GM19193 (cell line): ENCODE results near the gene NUP153.

Source experiments
- POLR2A ChIP-seq: IDR thresholded peaks from 4 replicates; pipeline ENCODE4 v1.6.1; 2011; ENCODE audit not compliant: insufficient read depth, insufficient read length; ENCODE audit errors: extremely low read depth

Gene NUP153

DNA sequence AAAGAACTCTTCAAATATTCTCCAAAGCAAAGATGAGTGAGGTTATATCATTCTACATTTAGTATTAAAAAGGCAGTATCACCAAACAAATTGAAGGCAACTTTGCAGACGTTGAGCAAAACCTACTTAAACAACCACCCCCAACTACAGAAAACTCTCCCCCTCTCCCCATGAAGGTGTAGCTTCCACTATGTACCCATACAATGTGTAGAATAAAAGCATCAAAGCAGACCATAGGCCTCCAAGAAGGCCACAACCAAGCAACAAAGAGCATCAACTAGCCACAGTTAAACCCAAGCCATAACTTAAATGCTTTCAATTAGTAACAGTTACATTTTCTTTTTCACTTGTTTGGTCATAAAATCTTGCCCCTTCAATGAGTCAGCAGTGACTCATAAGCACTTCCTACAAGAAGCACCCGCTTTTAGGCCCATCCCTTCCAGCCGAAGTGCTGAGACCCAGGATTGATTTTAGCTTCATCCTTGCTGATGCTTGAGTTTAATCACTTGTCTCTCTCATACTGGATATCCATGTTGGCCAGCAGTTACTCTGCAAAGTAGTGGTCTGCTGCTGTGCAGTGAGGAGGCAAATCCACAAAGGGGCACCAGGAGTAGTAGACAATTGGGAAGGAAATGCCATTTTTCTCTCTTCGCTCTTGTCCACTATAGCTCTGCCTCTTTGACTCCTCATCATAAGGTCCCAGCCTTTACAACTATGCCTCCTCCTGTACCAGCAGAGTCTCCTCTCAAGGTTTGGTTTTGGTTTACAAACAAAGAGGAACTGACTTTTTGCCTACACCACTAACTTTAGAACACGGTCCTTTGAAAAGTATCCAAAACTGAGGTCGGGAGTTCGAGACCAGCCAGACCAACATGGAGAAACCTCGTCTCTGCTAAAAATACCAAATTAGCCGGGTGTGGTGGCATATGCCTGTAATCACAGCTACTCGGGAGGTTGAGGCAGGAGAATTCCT, 8.4 kb upstream of the NUP153 start:
- no peak for TF ChIP-seq POLR2A

DNA sequence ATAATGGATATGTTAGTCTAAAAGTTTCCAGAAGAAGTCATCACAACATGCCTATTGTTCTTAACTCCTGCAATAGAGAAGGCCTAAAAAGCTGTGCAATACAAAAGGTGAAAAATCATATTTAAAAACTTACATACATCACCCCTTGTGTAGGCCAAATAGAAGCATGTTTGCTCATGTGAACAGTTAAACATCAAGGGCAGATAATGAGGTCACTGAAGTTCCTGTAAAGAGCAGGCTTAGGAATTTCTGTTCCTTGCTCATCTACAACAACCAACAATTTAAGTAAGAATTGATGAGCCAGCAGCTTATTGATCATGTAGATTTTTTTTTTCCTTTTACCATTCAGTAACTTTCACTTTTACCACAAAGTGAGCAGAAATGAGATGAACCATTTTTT, 7.5 kb upstream of the NUP153 start:
- TF ChIP-seq POLR2A, result no peak

GRCh38 chr6:17712576-17712975, 5.9 kb upstream of the NUP153 start:
- TF ChIP-seq POLR2A, result no peak

DNA sequence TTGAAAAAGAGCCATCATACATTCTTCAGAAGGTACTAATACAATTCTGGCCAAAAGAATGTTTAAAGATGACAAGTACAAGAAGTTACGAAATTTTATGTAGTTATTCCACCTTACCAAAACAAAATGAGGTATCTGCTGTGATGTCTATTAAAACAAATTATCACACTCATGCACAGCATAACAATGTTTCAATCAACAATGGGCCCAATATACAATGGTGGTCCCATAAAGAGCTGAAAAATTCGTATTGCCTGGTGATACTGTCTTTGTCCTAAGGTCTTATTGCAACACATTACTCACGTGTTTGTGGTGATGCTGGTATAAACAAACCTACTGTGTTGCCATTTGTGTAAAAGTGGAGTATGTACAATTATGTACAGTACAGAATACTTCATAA, 3.6 kb upstream of the NUP153 start:
- no peak for TF ChIP-seq POLR2A

DNA sequence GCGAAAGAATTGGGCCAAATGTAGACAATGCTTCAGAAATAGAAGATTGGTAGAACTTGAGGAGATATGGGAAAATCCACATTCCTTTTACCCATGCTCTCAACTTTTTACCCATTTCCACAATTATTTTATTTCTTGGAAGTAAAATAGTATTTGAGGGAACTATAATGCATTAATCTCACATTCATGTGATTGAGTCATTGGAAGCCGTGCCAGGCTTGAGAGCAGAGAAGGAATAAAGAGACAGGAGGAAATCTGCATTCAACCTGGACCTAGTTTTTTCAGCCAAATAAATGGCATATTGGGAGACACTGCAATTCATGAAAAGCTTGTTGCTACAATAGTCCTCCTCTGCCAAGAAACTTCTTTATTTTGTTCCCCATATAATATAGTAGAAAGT, 2.8 kb upstream of the NUP153 start:
- no peak for TF ChIP-seq POLR2A

- no peak for TF ChIP-seq POLR2A
Observed at GRCh38 chr6:17707371-17707651, 586 bp upstream of the NUP153 start.

DNA sequence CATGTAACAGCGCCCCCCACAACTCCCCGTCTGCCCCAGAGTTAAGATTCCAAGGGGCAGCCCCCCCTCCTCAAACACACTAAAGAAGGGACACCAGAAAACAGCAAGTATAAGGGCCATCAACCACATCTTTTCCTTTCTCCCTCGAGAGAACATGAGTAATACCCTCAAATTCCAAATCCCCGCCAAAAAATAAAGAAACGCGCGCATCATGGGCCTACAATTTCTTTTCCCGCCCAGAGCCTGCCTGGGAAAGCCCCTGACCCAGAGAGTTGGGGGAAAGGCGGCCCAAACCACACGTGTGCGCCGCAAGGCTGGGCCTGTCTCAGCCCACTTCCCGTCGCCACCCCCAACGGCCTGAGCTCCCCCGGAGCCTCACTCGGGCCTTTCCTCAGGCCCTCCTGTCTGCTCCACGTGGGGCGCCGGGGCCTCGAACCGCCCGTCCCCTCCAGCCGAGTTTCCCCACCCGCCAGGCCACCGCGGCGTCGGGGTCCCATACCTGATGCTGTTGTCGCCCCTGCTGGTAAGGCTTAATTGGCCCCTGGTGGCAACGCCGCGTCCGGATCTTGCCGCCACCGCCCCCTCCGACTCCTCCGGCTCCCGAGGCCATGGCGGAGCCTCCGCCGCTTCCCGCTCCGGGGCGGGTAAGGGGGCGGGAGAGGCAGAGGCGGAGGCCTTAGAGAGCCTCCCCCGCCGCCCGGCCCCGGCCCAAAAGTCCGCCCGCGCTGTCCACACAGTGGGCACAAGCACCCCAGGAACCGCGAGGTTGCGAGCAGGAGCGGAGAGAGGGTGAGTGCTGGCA, 746 bp downstream of the NUP153 start:
- TF ChIP-seq POLR2A, result peak; percentile 75

GRCh38 chr6:17705428-17705777, 1.3 kb downstream of the NUP153 start:
- TF ChIP-seq POLR2A, result no peak

GRCh38 chr6:17703256-17703694, 3.5 kb downstream of the NUP153 start:
- no peak for TF ChIP-seq POLR2A

- no peak for TF ChIP-seq POLR2A
Observed at GRCh38 chr6:17700421-17701416, 6.0 kb downstream of the NUP153 start.

GRCh38 chr6:17691925-17692538, 14.7 kb downstream of the NUP153 start:
- TF ChIP-seq POLR2A, result no peak

- no peak for TF ChIP-seq POLR2A
Observed at GRCh38 chr6:17688481-17688880, 18.2 kb downstream of the NUP153 start.

DNA sequence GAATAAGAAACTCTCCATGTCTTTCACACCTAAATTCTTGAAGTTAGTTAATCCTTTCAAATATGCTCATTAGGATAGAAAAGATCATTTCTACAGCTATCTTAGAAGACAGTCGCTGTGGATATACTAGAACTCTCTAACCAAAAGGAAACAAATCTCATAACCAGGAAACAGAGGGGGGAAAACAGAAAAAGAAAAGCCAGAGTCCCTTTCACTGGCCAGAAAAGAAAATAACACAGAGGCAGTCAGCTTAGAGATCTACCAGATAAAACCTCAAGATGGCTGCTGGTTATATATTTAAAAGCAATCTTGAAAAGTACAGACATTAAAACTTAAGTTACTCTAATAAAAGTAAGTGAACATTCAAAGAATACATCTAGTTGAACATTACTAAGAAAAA, 19.6 kb downstream of the NUP153 start:
- TF ChIP-seq POLR2A, result no peak

- no peak for TF ChIP-seq POLR2A
Observed at GRCh38 chr6:17684134-17684533, 22.6 kb downstream of the NUP153 start.

DNA sequence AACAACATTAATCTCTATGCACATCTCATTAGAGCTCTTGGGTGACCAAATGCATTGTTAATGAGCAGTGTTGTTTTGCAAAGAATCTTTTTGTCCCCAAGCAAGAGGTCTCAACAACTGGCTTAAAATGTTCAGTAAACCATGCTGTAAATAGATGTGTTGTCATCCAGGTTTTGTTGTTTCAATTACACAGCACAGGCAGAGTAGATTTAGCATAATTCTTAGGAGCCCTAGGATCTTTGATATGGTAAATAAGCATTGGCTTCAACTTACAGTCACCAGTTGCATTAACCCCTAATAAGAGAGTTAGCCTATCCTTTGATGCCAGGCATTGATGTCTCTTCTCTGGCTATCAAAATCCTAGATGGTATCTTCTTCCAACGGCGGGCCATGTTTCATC, 23.3 kb downstream of the NUP153 start:
- TF ChIP-seq POLR2A, result no peak

DNA sequence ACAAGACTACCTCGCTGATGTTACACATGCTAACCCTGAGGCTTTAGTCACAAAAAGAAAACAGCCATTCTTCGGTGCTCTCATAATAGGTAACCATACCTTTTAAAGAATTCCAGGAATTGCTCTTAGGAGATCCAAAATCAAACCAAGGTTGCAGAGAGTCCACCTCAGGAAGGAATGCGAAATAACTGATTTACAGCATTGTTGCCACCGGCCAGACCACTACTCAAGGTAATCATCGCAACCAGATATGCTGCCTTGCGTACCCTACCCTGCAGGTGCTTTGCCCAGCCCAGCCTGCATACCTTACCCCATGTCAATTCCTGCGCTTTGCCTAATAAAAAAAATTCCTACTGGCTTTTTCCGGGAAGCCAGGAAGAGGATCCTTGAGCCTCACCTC, 27.0 kb downstream of the NUP153 start:
- no peak for TF ChIP-seq POLR2A
